ENCODE data around the gene SIAH3.

SIAH3 gene

DNA sequence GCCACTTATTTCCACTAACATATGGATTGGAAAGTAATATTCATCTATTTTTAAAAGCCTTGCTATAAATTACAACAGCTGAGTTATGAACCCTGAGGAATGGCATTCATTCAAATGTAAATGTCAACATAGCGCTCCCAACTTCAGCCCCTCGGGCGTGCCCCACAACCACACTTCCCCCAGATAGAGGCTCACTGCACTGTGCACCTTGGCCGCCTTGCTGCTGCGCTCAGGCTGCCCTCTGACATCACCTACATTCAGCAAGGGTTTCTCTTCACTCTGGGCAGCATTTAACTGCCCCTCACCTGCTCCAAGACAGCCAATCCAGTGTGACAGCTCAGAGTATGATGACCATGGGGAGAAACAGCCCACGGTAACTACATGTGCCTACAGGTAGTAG, 35.1 kb downstream of the SIAH3 start:
- DNase-seq: no peak

GRCh38 chr13:45812695-45813372, 38.7 kb downstream of the SIAH3 start:
- no peak for DNase-seq

GRCh38 chr13:45811891-45812694, 39.5 kb downstream of the SIAH3 start:
- DNase-seq: no peak

DNA sequence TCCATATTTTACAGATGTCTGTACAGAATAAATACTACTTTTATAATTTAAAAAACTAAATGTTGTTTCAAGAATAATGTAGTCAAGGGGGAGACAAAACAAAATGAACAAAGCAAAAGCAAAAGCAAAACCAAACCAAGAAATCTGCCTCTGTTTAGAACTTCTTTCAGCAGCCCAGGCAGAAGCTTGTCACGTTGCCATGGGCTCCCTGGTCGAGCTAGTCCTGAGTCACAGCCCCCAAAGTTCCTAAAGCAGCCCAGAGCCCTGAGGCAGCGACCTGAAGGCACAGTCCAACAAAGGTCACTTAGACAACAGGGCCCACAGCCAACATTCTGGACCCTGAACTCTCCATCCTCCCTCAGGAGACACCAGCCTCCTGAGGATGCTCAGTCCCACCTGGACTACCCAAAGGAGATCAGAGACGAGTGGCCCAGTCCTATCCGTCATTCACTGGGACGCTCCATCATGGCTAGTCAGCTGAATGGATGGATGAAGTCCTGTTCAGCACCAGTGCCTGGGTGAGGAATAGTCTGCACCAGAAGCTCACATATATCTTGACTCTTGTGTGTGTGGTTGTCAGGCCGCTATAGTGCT, 41.7 kb downstream of the SIAH3 start:
- DNase-seq: no peak

DNA sequence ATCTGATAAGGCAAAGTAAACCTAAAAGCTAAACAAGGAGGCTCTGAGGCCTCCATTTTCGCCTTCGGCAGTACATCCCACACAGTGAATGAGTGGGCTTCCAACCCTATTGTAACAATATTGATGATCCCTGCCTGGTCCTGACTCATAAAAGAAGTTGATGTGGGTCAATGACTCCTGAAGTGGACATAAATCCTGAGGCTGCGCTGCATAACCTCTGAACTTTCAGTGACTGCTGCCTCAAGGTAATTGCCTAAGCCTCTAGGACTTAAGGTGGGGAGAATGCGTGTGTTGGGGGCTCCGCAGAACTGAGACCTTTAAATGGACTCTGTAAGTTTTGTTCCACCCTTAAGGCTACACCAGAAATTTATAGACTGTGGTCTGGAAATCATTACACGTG, 42.6 kb downstream of the SIAH3 start:
- DNase-seq: no peak

GRCh38 chr13:45807520-45808099, 43.9 kb downstream of the SIAH3 start:
- DNase-seq: peak; percentile 39

DNA sequence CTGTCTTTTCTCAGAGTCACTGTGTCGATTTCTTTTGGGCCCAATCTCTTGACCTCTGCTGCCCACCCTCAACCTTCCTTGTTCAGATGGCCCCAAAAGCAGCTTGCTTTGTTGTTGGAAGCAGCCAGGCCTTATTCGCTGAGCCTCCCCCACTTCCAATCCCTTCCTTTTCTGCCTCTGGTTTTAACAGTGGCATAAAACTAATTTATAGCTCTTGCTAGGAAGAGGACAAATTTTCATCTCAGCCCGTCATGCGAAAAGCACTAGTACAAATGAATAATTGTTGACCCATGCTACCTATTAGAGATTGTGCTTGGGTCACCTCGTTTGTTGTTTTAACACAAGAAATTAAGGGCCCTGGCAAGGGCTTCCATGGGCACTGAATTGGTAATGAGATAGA, 51.1 kb downstream of the SIAH3 start:
- no peak for DNase-seq

GRCh38 chr13:45799451-45799850, 52.1 kb downstream of the SIAH3 start:
- no peak for DNase-seq

DNA sequence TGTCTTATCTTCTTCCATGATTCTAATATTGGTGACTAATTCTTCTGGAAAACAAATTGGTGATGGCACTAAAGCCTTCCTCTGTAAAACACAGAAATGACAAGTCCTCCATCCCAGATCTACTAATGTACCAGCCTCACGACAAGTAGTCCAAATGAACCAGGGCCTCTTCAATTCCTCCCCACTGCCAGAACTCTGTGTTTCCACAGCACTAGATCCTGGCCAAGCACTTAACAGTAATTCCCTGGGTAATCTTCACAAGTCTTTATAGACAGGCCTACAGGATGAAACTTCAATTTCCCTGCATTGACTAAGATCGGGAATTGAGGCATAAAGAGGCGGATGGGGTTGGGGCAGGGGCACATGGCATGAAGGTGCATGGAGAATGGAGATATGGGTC, 52.7 kb downstream of the SIAH3 start:
- DNase-seq: no peak

GRCh38 chr13:45796426-45797235, 54.9 kb downstream of the SIAH3 start:
- no peak for DNase-seq

DNA sequence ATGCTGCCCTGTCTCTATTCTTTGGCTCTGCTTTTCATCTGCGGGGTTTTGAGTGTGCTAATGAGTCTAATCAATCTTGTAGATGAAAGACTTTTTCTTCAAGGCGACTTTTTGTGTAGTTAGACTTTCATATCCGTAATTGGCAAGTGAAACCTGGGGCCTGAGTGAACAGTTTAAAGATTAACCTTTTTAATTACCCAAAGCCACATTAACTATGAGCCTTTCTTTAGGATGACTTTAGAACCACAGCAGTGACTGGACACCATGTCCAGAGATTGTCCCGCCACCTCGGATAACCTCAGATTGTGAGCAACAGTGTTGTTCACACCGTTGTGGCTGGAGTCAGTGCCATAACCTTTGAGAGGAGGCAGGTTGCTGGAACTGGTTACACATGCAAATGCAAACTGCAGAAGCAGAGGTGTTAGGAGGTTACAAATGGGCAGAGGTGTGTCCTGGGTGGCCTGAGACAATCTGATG, 58.7 kb downstream of the SIAH3 start:
- no peak for DNase-seq

- no peak for DNase-seq
Observed at GRCh38 chr13:45788011-45788410, 63.5 kb downstream of the SIAH3 start.

GRCh38 chr13:45787346-45787745, 64.2 kb downstream of the SIAH3 start:
- no peak for DNase-seq

- peak; percentile 29 for DNase-seq
Observed at GRCh38 chr13:45786293-45786920, 65.1 kb downstream of the SIAH3 start.

DNA sequence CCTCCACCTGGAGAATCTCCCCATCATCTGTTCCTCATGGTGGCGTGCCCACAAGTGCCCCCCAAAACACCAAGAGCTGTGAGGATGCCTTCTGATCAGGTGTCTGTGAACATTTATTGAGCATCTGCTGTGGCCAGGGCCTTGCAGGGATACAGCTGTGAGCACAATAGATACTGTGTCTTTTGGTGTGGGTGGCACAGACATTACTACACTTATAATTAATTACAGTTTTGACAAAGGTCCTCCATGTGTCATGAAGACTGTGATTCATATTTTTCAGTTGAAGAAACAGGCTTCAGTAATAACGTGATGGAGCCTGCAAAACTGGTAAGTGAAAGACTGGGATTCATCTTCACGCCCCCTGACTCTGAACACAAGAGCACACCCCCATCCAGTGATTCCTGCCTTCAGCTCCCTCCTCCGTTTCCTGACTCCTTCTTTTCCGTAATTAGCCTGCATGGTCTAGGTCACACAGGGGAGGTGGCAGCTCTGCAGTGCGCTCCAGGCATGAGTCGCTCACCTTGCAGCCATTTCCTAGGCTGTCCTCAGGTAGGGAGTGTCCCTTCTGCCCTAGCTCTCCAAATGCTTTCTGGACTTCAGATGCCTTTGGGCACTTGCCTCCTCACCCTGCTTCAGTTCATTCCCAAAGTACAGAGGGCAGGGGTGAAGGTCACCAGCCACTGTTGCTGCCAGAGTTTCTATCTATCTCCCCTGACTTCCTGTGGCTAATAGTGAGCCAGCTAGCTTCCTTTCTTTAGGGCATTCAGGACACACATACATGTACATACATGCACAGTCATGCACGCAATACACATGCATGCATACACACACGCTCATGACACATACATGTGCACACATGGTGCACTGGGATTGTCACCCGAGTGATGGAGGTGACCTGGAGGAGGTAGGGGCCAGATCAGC, 66.5 kb downstream of the SIAH3 start:
- no peak for DNase-seq

- no peak for DNase-seq
Observed at GRCh38 chr13:45783346-45784043, 68.1 kb downstream of the SIAH3 start.

GRCh38 chr13:45782327-45783045, 69.1 kb downstream of the SIAH3 start:
- DNase-seq: no peak

GRCh38 chr13:45781553-45782326, 69.8 kb downstream of the SIAH3 start:
- no peak for DNase-seq

DNA sequence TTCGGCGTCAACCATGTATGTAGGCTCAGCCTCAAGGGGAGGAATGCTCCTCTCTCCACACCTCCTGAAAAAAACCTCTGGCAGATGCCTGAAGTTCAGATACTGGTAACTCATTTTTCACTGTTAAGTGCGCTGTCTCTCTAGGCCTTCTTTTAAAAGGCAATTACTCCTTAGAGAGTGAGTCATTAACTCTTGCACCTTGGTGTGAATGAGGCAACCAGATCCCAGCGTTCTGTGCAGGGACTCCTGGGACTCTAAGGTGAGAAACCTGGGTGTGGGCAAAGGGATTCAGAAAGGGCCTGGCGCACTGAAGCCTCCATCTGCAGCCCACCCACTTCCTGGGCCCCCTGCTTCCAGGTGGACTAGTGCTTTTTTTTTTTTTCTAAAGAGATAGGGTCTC, 71.7 kb downstream of the SIAH3 start:
- DNase-seq: no peak

All from CD4-positive, alpha-beta T cell treated with Interleukin-6 for 4 hours (primary cell).